GM23248 (cell line): Measurements from ENCODE around the gene CD70.

Experiments used
- EZH2 ChIP-seq: fragments of 200-600 bp; sonication (generic); IDR thresholded peaks from 2 replicates; pipeline ENCODE4 v1.6.1; 2018; ENCODE audit warnings: antibody characterized with exemption, mild to moderate bottlenecking; ENCODE audit not compliant: insufficient read depth, poor library complexity, severe bottlenecking
- EZH2phosphoT487 ChIP-seq: fragments of 200-600 bp; sonication (generic); IDR thresholded peaks from 2 replicates; pipeline ENCODE4 v1.6.1; 2018; ENCODE audit warnings: antibody characterized with exemption, moderate library complexity, mild to moderate bottlenecking, low read depth; ENCODE audit not compliant: insufficient read depth

DNA sequence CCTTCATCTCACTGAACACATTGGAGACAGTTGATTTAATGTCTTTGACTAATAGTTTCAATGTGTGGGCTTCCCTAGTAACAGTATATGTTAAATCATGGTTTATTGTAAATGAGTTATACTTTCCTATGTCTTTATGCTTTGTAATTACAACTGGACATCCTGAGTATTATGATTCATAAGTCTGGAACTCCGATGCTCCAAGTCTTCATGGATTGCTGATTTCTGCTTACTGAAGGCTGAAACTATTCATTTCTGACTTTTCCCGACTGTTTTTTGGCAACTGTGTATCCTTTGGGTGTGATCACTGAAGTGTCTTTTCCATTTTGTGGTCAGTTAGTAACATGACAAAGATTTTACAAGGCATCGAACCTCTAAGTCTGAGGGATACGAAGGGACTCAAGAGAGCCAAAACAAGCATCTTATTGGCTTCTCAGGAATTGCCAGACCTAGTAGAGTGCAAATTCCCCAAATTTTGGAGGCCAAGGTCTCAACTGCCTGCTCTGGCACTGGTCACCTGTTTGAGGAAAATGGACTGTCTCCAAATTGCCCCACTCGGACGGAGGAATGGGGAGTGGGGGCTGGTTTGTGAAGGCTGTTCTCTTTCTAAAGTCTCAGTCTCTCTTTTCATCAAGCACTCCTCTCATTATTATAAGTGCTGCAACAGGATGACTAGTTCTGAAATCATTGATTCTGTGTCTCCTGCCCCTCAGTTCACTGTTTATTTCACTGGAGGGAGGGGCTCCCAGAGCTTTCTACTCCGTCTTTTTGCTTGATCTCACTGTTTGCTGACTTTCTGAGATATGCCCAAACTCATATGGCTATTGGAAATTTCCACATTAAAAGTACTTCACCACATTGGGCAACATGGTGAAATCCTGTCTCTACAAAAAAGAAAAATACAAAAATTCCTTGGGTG is 20.2 kb upstream of the CD70 start:
- TF ChIP-seq EZH2phosphoT487 (peak; percentile 89), EZH2 (no peak)
